Measurements from ENCODE around the gene CACUL1. TPM values are rescaled to one million over a fixed set of nuclear protein-coding genes. Genes with fewer than 3 reads are reported as not detected.

Gene CACUL1
- total RNA-seq (2021) = 31.9 and 33.6 TPM in 2 replicates
- percentile 84 among the genes with signal in this experiment for Bru-seq, nascent RNA
- percentile 88 among the genes with signal in this experiment for BruChase-seq, experiment 1, labeled RNA remaining after a 2-hour chase
- BruChase-seq, experiment 2, labeled RNA remaining after a 6-hour chase = percentile 87 among the genes with signal in this experiment
- long read RNA-seq, full-length matches to known transcripts = 5 of 17 reads
- long read RNA-seq, partial matches to known transcripts = 1 of 17 reads
- long read RNA-seq, other reads (novel, unspliced or antisense) = 11 of 17 reads

GRCh38 chr10:118754556-118755423, at the start of gene CACUL1:
Gene CACUL1 (minus strand): TSS chr10:118754970. CDS start chr10:118754762, 208 bp downstream.
- H3K36me3 ChIP-seq (ENCODE audit: insufficient read depth, low read length, poor library complexity, severe bottlenecking) = no peaks in the 10 kb centered on the region
- CTCF ChIA-PET = no interaction called here
- intact Hi-C loops (cut with micrococcal nuclease; ENCODE audit: unreplicated experiment) = no loop called here
- BruUV-seq (replicated peaks) = no TSS peak
- H3K9me3 ChIP-seq (ENCODE audit: low read depth, low read length, poor library complexity, severe bottlenecking) = no peaks in the 10 kb centered on the region
- no peaks in the 10 kb centered on the region for H3K27me3 ChIP-seq (replicated peaks; ENCODE audit: insufficient read depth, low read depth, low read length, poor library complexity)
- DNase-seq (ENCODE audit: low spot score) = peak; percentile 100
- POLR2A ChIA-PET (ENCODE audit: low non-redundant PET) = interaction anchor here (0.6 kb wide), 1 partner anchor 21 kb away, joined by 3 read pairs; no protein-coding TSS in a partner anchor
- H3K27ac ChIP-seq (ENCODE audit: low read depth, low read length, poor library complexity, severe bottlenecking) = peak within 1 kb of the TSS; percentile 77
- H3K4me1 ChIP-seq (ENCODE audit: insufficient read depth, low read length, poor library complexity, severe bottlenecking) = peaks cover 14% of the 10 kb centered on the region
- peak within 1 kb of the TSS; percentile 94 for H3K4me3 ChIP-seq (ENCODE audit: low read depth, low read length, poor library complexity, severe bottlenecking)
- TF ChIP-seq EZH2 (IDR thresholded peaks at IDR 0.05; ENCODE audit: borderline replicate concordance, low read depth, low read length, poor library complexity, severe bottlenecking) (no peak), CTCF (conservative IDR thresholded peaks at IDR 0.05; ENCODE audit: low read depth, low read length) (no peak)

- no peaks in the 10 kb centered on the region for H3K4me1 ChIP-seq (ENCODE audit: insufficient read depth, low read length, poor library complexity, severe bottlenecking)
- DNase-seq (ENCODE audit: low spot score) = no peak
- no peak overlapping the region for H3K27ac ChIP-seq (ENCODE audit: low read depth, low read length, poor library complexity, severe bottlenecking)
- no peaks in the 10 kb centered on the region for H3K9me3 ChIP-seq (ENCODE audit: low read depth, low read length, poor library complexity, severe bottlenecking)
- H3K27me3 ChIP-seq (replicated peaks; ENCODE audit: insufficient read depth, low read depth, low read length, poor library complexity) = peaks cover 17% of the 10 kb centered on the region
- ChIA-PET POLR2A (ENCODE audit: low non-redundant PET) (no interaction called here), CTCF (no interaction called here)
- intact Hi-C loops (cut with micrococcal nuclease; ENCODE audit: unreplicated experiment) = no loop called here
- no peaks in the 10 kb centered on the region for H3K36me3 ChIP-seq (ENCODE audit: insufficient read depth, low read length, poor library complexity, severe bottlenecking)
- no peak for TF ChIP-seq CTCF (conservative IDR thresholded peaks at IDR 0.05; ENCODE audit: low read depth, low read length)
- no peak overlapping the region for H3K4me3 ChIP-seq (ENCODE audit: low read depth, low read length, poor library complexity, severe bottlenecking)
- no TSS peak for BruUV-seq (replicated peaks)
Measured at GRCh38 chr10:118804262-118804773, 49.5 kb upstream of the CACUL1 start.

GRCh38 chr10:118802126-118802793, 47.5 kb upstream of the CACUL1 start:
- H3K4me1 ChIP-seq (ENCODE audit: insufficient read depth, low read length, poor library complexity, severe bottlenecking) = no peaks in the 10 kb centered on the region
- H3K36me3 ChIP-seq (ENCODE audit: insufficient read depth, low read length, poor library complexity, severe bottlenecking) = no peaks in the 10 kb centered on the region
- H3K27me3 ChIP-seq (replicated peaks; ENCODE audit: insufficient read depth, low read depth, low read length, poor library complexity) = peaks cover 25% of the 10 kb centered on the region
- no peak overlapping the region for H3K4me3 ChIP-seq (ENCODE audit: low read depth, low read length, poor library complexity, severe bottlenecking)
- H3K27ac ChIP-seq (ENCODE audit: low read depth, low read length, poor library complexity, severe bottlenecking) = no peak overlapping the region
- no peaks in the 10 kb centered on the region for H3K9me3 ChIP-seq (ENCODE audit: low read depth, low read length, poor library complexity, severe bottlenecking)
- TF ChIP-seq CTCF (conservative IDR thresholded peaks at IDR 0.05; ENCODE audit: low read depth, low read length) (no peak), EZH2 (IDR thresholded peaks at IDR 0.05; ENCODE audit: borderline replicate concordance, low read depth, low read length, poor library complexity, severe bottlenecking) (no peak)
- DNase-seq (ENCODE audit: low spot score) = no peak
- POLR2A ChIA-PET (ENCODE audit: low non-redundant PET) = no interaction called here
- CTCF ChIA-PET = no interaction called here
- BruUV-seq (replicated peaks) = no TSS peak
- intact Hi-C loops (cut with micrococcal nuclease; ENCODE audit: unreplicated experiment) = no loop called here

All from A673 (cell line).